ENCODE results near the gene PSMB7. TPM values are rescaled to one million over a fixed set of nuclear protein-coding genes. Genes with fewer than 3 reads are reported as not detected.

PSMB7 gene
- total and polyA plus RNA-seq, 11 donors, result 149 to 281 (median 176) TPM

DNA sequence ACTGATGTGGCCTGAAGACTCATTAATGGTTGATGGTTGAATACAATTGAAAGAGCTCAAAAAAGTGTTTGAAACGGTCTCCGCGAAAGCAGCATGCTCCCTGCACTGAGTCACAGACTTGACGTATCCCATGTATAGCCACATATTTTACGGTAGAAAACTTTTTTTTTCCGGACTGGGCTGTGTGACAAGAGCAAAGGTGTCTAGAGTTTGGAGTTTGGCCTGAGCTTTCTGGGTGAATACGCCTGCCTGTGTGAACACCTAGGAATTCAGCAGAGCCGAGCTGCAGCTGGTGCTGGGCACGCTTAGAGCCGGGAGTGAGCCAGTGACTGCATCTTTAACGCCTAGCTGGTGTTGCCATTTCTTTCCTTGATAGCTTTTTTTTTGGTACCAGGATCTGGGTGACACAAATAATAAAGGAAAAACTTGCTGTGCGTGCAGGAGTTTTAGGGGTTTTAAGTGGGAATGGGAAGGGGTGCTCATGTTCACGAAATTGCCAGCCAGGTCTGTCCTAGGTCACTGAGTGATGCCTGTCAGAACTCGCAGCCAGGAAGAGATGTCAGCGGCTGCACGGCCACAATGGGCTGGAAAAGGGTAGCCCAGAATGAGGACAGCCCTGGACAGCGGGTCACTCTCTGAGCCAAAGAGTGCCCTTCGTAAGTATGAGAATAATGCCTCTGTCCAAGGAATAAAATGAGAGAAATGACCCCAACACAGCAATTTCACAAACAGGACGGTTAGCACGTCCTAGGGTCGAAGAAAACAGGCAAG is 51.7 kb downstream of the PSMB7 start:
- H3K4me1 ChIP-seq, result peaks cover 0 to 51% (median 11%) of the 10 kb centered on the region in 12 donors
- peaks cover 0 to 44% (median 0%) of the 10 kb centered on the region in 9 donors for H3K36me3 ChIP-seq
- DNase-seq, result no peak
- 91 to 96% (median 94%) methylated on average over 21 of the region's 21 CpGs for WGBS, 4 donors
- H3K9me3 ChIP-seq, result no peaks in the 10 kb centered on the region
- ATAC-seq, result no peak
- H3K27me3 ChIP-seq, result no peaks in the 10 kb centered on the region
- TF ChIP-seq, protein P1, sequence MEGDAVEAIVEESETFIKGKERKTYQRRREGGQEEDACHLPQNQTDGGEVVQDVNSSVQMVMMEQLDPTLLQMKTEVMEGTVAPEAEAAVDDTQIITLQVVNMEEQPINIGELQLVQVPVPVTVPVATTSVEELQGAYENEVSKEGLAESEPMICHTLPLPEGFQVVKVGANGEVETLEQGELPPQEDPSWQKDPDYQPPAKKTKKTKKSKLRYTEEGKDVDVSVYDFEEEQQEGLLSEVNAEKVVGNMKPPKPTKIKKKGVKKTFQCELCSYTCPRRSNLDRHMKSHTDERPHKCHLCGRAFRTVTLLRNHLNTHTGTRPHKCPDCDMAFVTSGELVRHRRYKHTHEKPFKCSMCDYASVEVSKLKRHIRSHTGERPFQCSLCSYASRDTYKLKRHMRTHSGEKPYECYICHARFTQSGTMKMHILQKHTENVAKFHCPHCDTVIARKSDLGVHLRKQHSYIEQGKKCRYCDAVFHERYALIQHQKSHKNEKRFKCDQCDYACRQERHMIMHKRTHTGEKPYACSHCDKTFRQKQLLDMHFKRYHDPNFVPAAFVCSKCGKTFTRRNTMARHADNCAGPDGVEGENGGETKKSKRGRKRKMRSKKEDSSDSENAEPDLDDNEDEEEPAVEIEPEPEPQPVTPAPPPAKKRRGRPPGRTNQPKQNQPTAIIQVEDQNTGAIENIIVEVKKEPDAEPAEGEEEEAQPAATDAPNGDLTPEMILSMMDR (IDR thresholded peaks at IDR 0.05), result no peak
- TF ChIP-seq POLR2A (IDR thresholded peaks at IDR 0.05), result no peak
- H3K27ac ChIP-seq, result no peak overlapping the region
- intact Hi-C loops (cut with DNase I), result no loop called here
- no peak overlapping the region for H3K4me3 ChIP-seq

DNA sequence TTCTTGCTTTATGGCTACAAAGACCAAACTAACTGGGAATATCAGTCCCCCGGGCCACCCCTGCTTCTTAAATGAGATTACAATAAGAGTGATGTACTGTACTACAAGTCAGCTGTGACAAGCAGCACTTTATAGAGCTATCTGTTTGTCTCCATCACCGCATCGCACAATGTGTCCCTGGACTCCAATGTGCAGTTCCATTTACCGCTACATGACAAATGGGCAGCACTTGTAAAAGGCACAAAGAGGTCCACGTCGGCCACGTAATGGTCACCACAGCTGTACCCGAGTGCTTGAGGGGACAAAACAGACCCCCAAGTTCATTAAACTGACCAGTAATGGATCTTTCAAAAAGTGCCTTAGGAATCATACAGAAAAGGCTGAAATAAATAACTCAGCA is 54.1 kb downstream of the PSMB7 start:
- peaks cover 0 to 46% (median 11%) of the 10 kb centered on the region in 9 donors for H3K36me3 ChIP-seq
- intact Hi-C loops (cut with DNase I), result no loop called here
- TF ChIP-seq, protein P1 (IDR thresholded peaks at IDR 0.05), result no peak
- no peak for TF ChIP-seq POLR2A (IDR thresholded peaks at IDR 0.05)
- no peak overlapping the region for H3K27ac ChIP-seq
- no peaks in the 10 kb centered on the region for H3K27me3 ChIP-seq
- DNase-seq (no peak), ATAC-seq (no peak)
- peaks cover 0 to 46% (median 13%) of the 10 kb centered on the region in 12 donors for H3K4me1 ChIP-seq
- no peaks in the 10 kb centered on the region for H3K9me3 ChIP-seq
- H3K4me3 ChIP-seq, result no peak overlapping the region
- 87 to 94% (median 89%) methylated on average over 8 of the region's 8 CpGs for WGBS, 4 donors

DNA sequence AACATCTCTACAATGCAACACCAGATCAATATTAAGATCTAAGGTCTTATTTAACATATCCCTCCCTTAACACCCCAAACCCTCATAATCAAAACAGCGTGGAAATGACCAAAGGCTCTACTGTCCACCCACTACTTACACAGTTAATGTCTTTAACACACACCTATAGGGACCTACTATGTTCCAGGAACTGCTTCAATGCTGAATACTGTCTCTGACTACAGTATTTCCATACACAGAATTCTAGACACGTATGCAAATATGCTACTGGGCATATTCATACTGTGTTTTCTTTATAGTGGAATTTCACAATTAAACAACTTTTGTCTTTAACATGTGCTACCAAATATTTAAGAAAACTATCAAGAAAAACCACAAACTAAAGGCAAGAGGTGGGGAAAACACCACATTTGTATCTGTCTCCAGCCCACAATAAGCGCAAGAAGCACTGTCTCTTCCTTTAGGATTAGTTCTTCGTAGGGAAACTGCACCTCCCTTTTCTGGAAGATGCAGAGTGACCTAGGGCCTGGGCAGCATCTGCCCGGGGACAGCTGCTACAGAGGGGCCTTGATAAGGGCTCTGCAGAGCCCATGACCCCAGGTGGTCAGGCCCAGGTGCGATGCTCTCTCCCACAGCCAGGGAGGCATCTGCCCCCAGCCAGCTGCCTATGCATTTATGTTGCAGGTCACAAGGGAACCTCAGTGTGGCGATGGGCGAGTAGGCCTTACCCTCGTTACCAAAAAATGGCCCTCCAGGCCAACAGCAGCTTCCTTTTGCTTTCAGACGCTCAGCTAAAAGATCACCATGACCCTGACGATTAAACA is 55.2 kb downstream of the PSMB7 start:
- Histone ChIP-seq H3K27ac (no peak overlapping the region), H3K9me3 (no peaks in the 10 kb centered on the region), H3K4me1 (peaks cover 0 to 42% (median 13%) of the 10 kb centered on the region in 12 donors), H3K36me3 (peaks cover 0 to 53% (median 20%) of the 10 kb centered on the region in 9 donors), H3K4me3 (no peak overlapping the region), H3K27me3 (no peaks in the 10 kb centered on the region)
- no peak for TF ChIP-seq POLR2A (IDR thresholded peaks at IDR 0.05)
- TF ChIP-seq, protein P1 (IDR thresholded peaks at IDR 0.05), result no peak
- DNase-seq, result no peak
- intact Hi-C loops (cut with DNase I), result no loop called here
- 83 to 90% (median 86%) methylated on average over 11 of the region's 11 CpGs for WGBS, 4 donors
- no peak for ATAC-seq

DNA sequence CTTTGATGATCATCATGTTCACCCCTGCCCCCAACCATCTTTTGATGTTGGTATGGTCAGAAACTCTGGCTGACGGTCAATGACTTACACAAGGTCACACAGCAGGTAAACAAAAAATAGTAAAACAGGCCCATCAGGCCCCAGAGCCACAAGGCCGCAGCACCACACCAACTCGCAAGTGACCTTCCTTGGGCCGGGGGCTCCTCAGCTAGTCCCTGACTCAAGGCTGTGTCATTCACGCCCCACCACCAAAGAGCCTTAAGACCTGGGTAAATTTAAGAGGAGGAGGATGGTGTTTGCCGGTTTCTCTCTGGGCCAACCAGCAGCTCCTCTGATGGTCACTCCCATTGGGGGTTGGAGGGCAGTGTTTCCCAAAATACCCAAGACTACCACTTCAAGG is 55.8 kb downstream of the PSMB7 start:
- no peak overlapping the region for H3K4me3 ChIP-seq
- TF ChIP-seq, protein P1 (IDR thresholded peaks at IDR 0.05), result no peak
- no peak for TF ChIP-seq POLR2A (IDR thresholded peaks at IDR 0.05)
- DNase-seq, result no peak
- peaks cover 0 to 47% (median 13%) of the 10 kb centered on the region in 12 donors for H3K4me1 ChIP-seq
- WGBS, 4 donors, result 92 to 99% (median 97%) methylated on average over 6 of the region's 6 CpGs
- no peak overlapping the region for H3K27ac ChIP-seq
- intact Hi-C loops (cut with DNase I), result no loop called here
- no peaks in the 10 kb centered on the region for H3K9me3 ChIP-seq
- no peaks in the 10 kb centered on the region for H3K27me3 ChIP-seq
- no peak for ATAC-seq
- peaks cover 0 to 53% (median 23%) of the 10 kb centered on the region in 9 donors for H3K36me3 ChIP-seq

Measured in heart left ventricle (tissue), 16 donors.